Measurements from ENCODE around the gene CASP10. TPM values are rescaled to one million over a fixed set of nuclear protein-coding genes. Genes with fewer than 3 reads are reported as not detected.

Gene CASP10
- polyA plus RNA-seq, 1 of the 3 experiments (the other 2 are of a cell fraction) = 0.12 TPM

GRCh38 chr2:201275990-201276389 lies 93.0 kb downstream of the CASP10 start:
- no peaks in the 10 kb centered on the region for H3K79me2 ChIP-seq (ENCODE audit: insufficient read depth)
- TF ChIP-seq RXRA (IDR thresholded peaks at IDR 0.05; ENCODE audit: borderline replicate concordance, low read depth) = no peak
- no peak for TF ChIP-seq MAX (IDR thresholded peaks at IDR 0.05; ENCODE audit: low read depth)
- no peak for TF ChIP-seq TCF12 (IDR thresholded peaks at IDR 0.05)
- TF ChIP-seq POLR2AphosphoS5 (IDR thresholded peaks at IDR 0.05; ENCODE audit: low read depth, low read length) = no peak
- H3K36me3 ChIP-seq (replicated peaks in 1 of 2; ENCODE audit: control insufficient read depth in 1 of 2, insufficient read depth in 2 of 2, low read length in 1 of 2) = peaks cover 15 to 40% of the 10 kb centered on the region in 2 experiments

GRCh38 chr2:201276511-201276910 lies 93.6 kb downstream of the CASP10 start:
- Histone ChIP-seq H3K4me3 (ENCODE audit: low read depth in 2 of 2, low read length in 1 of 2) (no peak overlapping the region), H3K4me2 (no peak overlapping the region), H3K27me3 (ENCODE audit: insufficient read depth) (no peaks in the 10 kb centered on the region), H3K79me2 (ENCODE audit: insufficient read depth) (no peaks in the 10 kb centered on the region), H4K20me1 (ENCODE audit: insufficient read depth) (no peaks in the 10 kb centered on the region), H3K36me3 (replicated peaks in 1 of 2; ENCODE audit: control insufficient read depth in 1 of 2, insufficient read depth in 2 of 2, low read length in 1 of 2) (peaks cover 15 to 40% of the 10 kb centered on the region in 2 experiments), H3K4me1 (ENCODE audit: control insufficient read depth in 1 of 2, insufficient read depth in 2 of 2, low read depth in 1 of 2, low read length in 1 of 2) (no peaks in the 10 kb centered on the region), H3K9me2 (no peaks in the 10 kb centered on the region), H3K9ac (no peak overlapping the region), H3K27ac (ENCODE audit: low read depth in 2 of 2, low read length in 1 of 2) (no peak overlapping the region), H3F3A (replicated peaks; ENCODE audit: insufficient read depth) (peaks cover 3% of the 10 kb centered on the region), H3K9me3 (no peaks in the 10 kb centered on the region), H2AFZ (ENCODE audit: low read depth) (no peak overlapping the region)
- ChIA-PET POLR2A (no interaction called here), CTCF (interaction anchor here (1.5 kb wide), 1 partner anchor 23 kb away, joined by 4 read pairs; no protein-coding TSS in a partner anchor)
- TF ChIP-seq FOXJ3 (CRISPR knock-in tag; IDR thresholded peaks at IDR 0.05) = no peak
- no peak for TF ChIP-seq RAD21 (IDR thresholded peaks at IDR 0.05; ENCODE audit: low read length)
- no peak for TF ChIP-seq NRF1 (IDR thresholded peaks at IDR 0.05; ENCODE audit: low read depth, low read length)
- no peak for TF ChIP-seq EP300 (IDR thresholded peaks at IDR 0.05; ENCODE audit: borderline replicate concordance in 1 of 2, low read depth in 1 of 2, low read length in 1 of 2)
- no peak for TF ChIP-seq USF2 (IDR thresholded peaks at IDR 0.05; ENCODE audit: borderline replicate concordance, low read depth, low read length)
- no peak for TF ChIP-seq POLR2AphosphoS5 (IDR thresholded peaks at IDR 0.05; ENCODE audit: low read depth, low read length)
- TF ChIP-seq TAF1 (IDR thresholded peaks at IDR 0.05; ENCODE audit: borderline replicate concordance, low read depth, low read length) = no peak
- TF ChIP-seq IRF3 (IDR thresholded peaks at IDR 0.05; ENCODE audit: low read depth, low read length) = no peak
- no peak for TF ChIP-seq JUND (IDR thresholded peaks at IDR 0.05)
- no peak for TF ChIP-seq MAX (IDR thresholded peaks at IDR 0.05; ENCODE audit: low read depth)
- no peak for TF ChIP-seq RFX5 (IDR thresholded peaks at IDR 0.05; ENCODE audit: low read length)
- TF ChIP-seq PBX3 (IDR thresholded peaks at IDR 0.05) = no peak
- TF ChIP-seq SMC3 (IDR thresholded peaks at IDR 0.05; ENCODE audit: low read depth, low read length) = no peak
- TF ChIP-seq REST (IDR thresholded peaks at IDR 0.05; ENCODE audit: low read depth, low read length) = no peak
- WGBS (ENCODE audit: low lambda C conversion rate) = 81% methylated on average over 6 of the region's 6 CpGs
- DNase-seq = no peak

More at GRCh38 chr2:201275990-201276389, 93.0 kb downstream of the CASP10 start:
- no peaks in the 10 kb centered on the region for H3K9me3 ChIP-seq
- ChIA-PET CTCF (interaction anchor here (1.2 to 1.5 kb wide), 3 partner anchors 24 to 89 kb away, joined by 3 to 5 read pairs (median 4); no protein-coding TSS in a partner anchor), POLR2A (no interaction called here)
- H2AFZ ChIP-seq (ENCODE audit: low read depth) = no peak overlapping the region
- no peak overlapping the region for H3K4me3 ChIP-seq (ENCODE audit: low read depth in 2 of 2, low read length in 1 of 2)
- H4K20me1 ChIP-seq (ENCODE audit: insufficient read depth) = no peaks in the 10 kb centered on the region
- H3K4me2 ChIP-seq = no peak overlapping the region
- no peaks in the 10 kb centered on the region for H3K4me1 ChIP-seq (ENCODE audit: control insufficient read depth in 1 of 2, insufficient read depth in 2 of 2, low read depth in 1 of 2, low read length in 1 of 2)
- H3F3A ChIP-seq (replicated peaks; ENCODE audit: insufficient read depth) = peaks cover 3% of the 10 kb centered on the region
- H3K27ac ChIP-seq (ENCODE audit: low read depth in 2 of 2, low read length in 1 of 2) = no peak overlapping the region
- 86% methylated on average over 4 of the region's 5 CpGs for WGBS (ENCODE audit: low lambda C conversion rate)
- H3K9me2 ChIP-seq = no peaks in the 10 kb centered on the region
- H3K9ac ChIP-seq = no peak overlapping the region
- DNase-seq = no peak
- no peaks in the 10 kb centered on the region for H3K27me3 ChIP-seq (ENCODE audit: insufficient read depth)

Data from SK-N-SH (cell line).